OCI-M1 (cell line): ENCODE data around the gene CPT1A.

ENCODE experiments used
- DNase-seq: peaks from one replicate; lab custom pipeline; 2025; lab: John Stamatoyannopoulos, UW

Gene CPT1A

GRCh38 chr11:68831124-68831523 lies 10.6 kb downstream of the CPT1A start:
- DNase-seq: no peak

- no peak for DNase-seq
These were observed 12.1 kb downstream of the CPT1A start for GRCh38 chr11:68829581-68829980.

- no peak for DNase-seq
These were observed 12.8 kb downstream of the CPT1A start for GRCh38 chr11:68828957-68829356.

GRCh38 chr11:68828155-68828931 lies 13.4 kb downstream of the CPT1A start:
- no peak for DNase-seq

- DNase-seq: no peak
These were observed 14.0 kb downstream of the CPT1A start for GRCh38 chr11:68827733-68828132.

GRCh38 chr11:68826726-68827125 lies 15.0 kb downstream of the CPT1A start:
- DNase-seq: no peak

- peak; percentile 45 for DNase-seq
These were observed 16.1 kb downstream of the CPT1A start for GRCh38 chr11:68825571-68825970.

GRCh38 chr11:68822546-68822945 lies 19.2 kb downstream of the CPT1A start:
- no peak for DNase-seq

- no peak for DNase-seq
These were observed 20.0 kb downstream of the CPT1A start for GRCh38 chr11:68821670-68822069.

GRCh38 chr11:68819362-68819761 lies 22.4 kb downstream of the CPT1A start:
- DNase-seq: no peak

- no peak for DNase-seq
These were observed 23.5 kb downstream of the CPT1A start for GRCh38 chr11:68818181-68818580.

GRCh38 chr11:68817554-68817953 lies 24.2 kb downstream of the CPT1A start:
- DNase-seq: no peak

GRCh38 chr11:68816917-68817419 lies 24.7 kb downstream of the CPT1A start:
- no peak for DNase-seq

- no peak for DNase-seq
These were observed 25.4 kb downstream of the CPT1A start for GRCh38 chr11:68816251-68816776.

GRCh38 chr11:68813773-68814172 lies 27.9 kb downstream of the CPT1A start:
- DNase-seq: no peak

GRCh38 chr11:68812526-68812925 lies 29.2 kb downstream of the CPT1A start:
- no peak for DNase-seq

- DNase-seq: no peak
These were observed 31.6 kb downstream of the CPT1A start for GRCh38 chr11:68810164-68810563.

- no peak for DNase-seq
These were observed 32.2 kb downstream of the CPT1A start for GRCh38 chr11:68809506-68809905.

GRCh38 chr11:68808787-68809186 lies 32.9 kb downstream of the CPT1A start:
- DNase-seq: no peak

- no peak for DNase-seq
These were observed 34.5 kb downstream of the CPT1A start for GRCh38 chr11:68806931-68807844.

- no peak for DNase-seq
These were observed 36.9 kb downstream of the CPT1A start for GRCh38 chr11:68804786-68805185.

GRCh38 chr11:68803766-68804165 lies 38.0 kb downstream of the CPT1A start:
- DNase-seq: no peak
